HG03280 (cell line): ENCODE results near the gene MMP2.

Source experiments
- ATAC-seq: cut with Tn5 transposase; IDR thresholded peaks from one replicate; pipeline ENCODE4 v1.9.1; 2021; ENCODE audit warnings: mild to moderate bottlenecking, moderate library complexity; ENCODE audit not compliant: unreplicated experiment

The MMP2 gene

GRCh38 chr16:55478827-55479429 is at the start of gene MMP2:
TSS of gene MMP2 (plus strand) at chr16:55479198. CDS start at chr16:55479480, 282 bp downstream.
- no peak for ATAC-seq

GRCh38 chr16:55433030-55433429 is 46.0 kb upstream of the MMP2 start:
- no peak for ATAC-seq

- no peak for ATAC-seq
Observed at GRCh38 chr16:55433535-55433934, 45.5 kb upstream of the MMP2 start.

GRCh38 chr16:55434000-55434399 is 45.0 kb upstream of the MMP2 start:
- no peak for ATAC-seq

- no peak for ATAC-seq
Observed at GRCh38 chr16:55435387-55435786, 43.6 kb upstream of the MMP2 start.

- no peak for ATAC-seq
Observed at GRCh38 chr16:55436587-55436986, 42.4 kb upstream of the MMP2 start.

- no peak for ATAC-seq
Observed at GRCh38 chr16:55437625-55438024, 41.4 kb upstream of the MMP2 start.

- ATAC-seq, result no peak
Observed at GRCh38 chr16:55438281-55438680, 40.7 kb upstream of the MMP2 start.

GRCh38 chr16:55439101-55439690 is 39.8 kb upstream of the MMP2 start:
- ATAC-seq, result no peak

GRCh38 chr16:55443434-55444346 is 35.3 kb upstream of the MMP2 start:
- ATAC-seq, result no peak

- no peak for ATAC-seq
Observed at GRCh38 chr16:55444754-55445485, 34.1 kb upstream of the MMP2 start.

- ATAC-seq, result no peak
Observed at GRCh38 chr16:55447231-55447630, 31.8 kb upstream of the MMP2 start.

GRCh38 chr16:55452996-55453395 is 26.0 kb upstream of the MMP2 start:
- no peak for ATAC-seq

- no peak for ATAC-seq
Observed at GRCh38 chr16:55453909-55454308, 25.1 kb upstream of the MMP2 start.

- no peak for ATAC-seq
Observed at GRCh38 chr16:55454861-55455260, 24.1 kb upstream of the MMP2 start.

GRCh38 chr16:55462241-55462640 is 16.8 kb upstream of the MMP2 start:
- no peak for ATAC-seq

GRCh38 chr16:55464375-55464774 is 14.6 kb upstream of the MMP2 start:
- no peak for ATAC-seq

- peak; percentile 88 for ATAC-seq
Observed at GRCh38 chr16:55465077-55465896, 13.7 kb upstream of the MMP2 start.

GRCh38 chr16:55466209-55466608 is 12.8 kb upstream of the MMP2 start:
- ATAC-seq, result no peak

GRCh38 chr16:55467898-55468297 is 11.1 kb upstream of the MMP2 start:
- no peak for ATAC-seq
